ENCODE data around the gene RAET1L.
"Not testable (repeated sequence)": the region's sequence is repeated elsewhere in the genome, so short reads cannot be mapped to it uniquely, and the experiment has no call there.

The RAET1L gene

DNA sequence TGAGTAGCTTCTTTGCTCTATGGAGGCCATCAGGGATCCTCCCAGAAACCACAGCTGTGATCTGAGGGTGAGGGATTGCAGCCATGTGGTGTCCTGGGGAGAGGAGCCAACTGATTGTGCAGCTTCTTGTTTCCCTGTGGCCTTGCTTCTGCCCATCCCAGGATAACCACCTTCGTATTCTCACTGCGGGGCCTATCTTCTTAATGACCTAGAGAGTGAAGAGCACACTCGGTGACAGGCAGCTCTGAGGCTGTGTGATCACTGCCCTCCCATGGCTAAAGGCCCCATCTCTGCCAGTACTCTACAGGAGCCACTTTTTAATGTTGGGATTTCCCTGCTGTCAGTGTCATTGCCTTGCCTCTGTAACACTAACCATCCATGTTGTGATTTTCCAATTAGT, 5.3 kb upstream of the RAET1L start:
- Histone ChIP-seq H3K36me3 (ENCODE audit: control insufficient read depth in 2 of 2, insufficient read depth in 2 of 2, low read length in 2 of 2) (no peaks in the 10 kb centered on the region), H3K27ac (ENCODE audit: low read depth in 2 of 2, low read length in 2 of 2) (no peak overlapping the region), H3K9me3 (ENCODE audit: control insufficient read depth in 2 of 2, low read length in 2 of 2) (no peaks in the 10 kb centered on the region), H3K27me3 (ENCODE audit: control insufficient read depth in 2 of 2, insufficient read depth in 2 of 2, low read length in 2 of 2) (peaks cover 32 to 33% of the 10 kb centered on the region in 2 donors), H3K4me3 (ENCODE audit: low read length in 2 of 2) (no peak overlapping the region), H3K4me1 (ENCODE audit: control insufficient read depth in 2 of 2, insufficient read depth in 2 of 2, low read length in 2 of 2) (peaks cover 5 to 9% of the 10 kb centered on the region in 2 donors), H3K9ac (ENCODE audit: low read depth in 1 of 2, low read length in 2 of 2) (no peak overlapping the region)

DNA sequence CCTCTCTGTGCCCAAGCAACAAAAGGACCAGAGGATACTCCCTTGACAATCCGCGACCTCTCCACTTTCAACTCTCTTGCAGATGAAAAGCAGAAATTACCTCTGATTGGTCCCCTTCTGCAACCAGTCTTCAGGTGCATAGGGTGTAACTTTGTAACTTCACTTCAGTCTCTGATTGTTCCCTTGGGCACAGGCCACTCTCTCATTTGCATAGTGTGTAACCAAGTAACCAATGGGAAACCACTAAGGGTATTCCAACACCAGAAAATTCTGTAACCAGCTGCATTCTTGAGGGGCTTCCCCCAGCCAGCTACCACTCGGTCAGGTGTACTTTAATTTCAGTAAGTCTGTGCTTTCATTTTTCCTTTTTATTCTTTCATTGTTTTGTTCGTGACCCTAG, 4.4 kb upstream of the RAET1L start:
- H3K9me3 ChIP-seq (ENCODE audit: control insufficient read depth in 2 of 2, low read length in 2 of 2), result no peaks in the 10 kb centered on the region
- H3K9ac ChIP-seq (ENCODE audit: low read depth in 1 of 2, low read length in 2 of 2), result no peak overlapping the region
- no peak overlapping the region for H3K4me3 ChIP-seq (ENCODE audit: low read length in 2 of 2)
- H3K27me3 ChIP-seq (ENCODE audit: control insufficient read depth in 2 of 2, insufficient read depth in 2 of 2, low read length in 2 of 2), result peaks cover 33 to 36% of the 10 kb centered on the region in 2 donors
- H3K27ac ChIP-seq (ENCODE audit: low read depth in 2 of 2, low read length in 2 of 2), result no peak overlapping the region
- H3K36me3 ChIP-seq (ENCODE audit: control insufficient read depth in 2 of 2, insufficient read depth in 2 of 2, low read length in 2 of 2), result no peaks in the 10 kb centered on the region
- H3K4me1 ChIP-seq (ENCODE audit: control insufficient read depth in 2 of 2, insufficient read depth in 2 of 2, low read length in 2 of 2), result peaks cover 10 to 15% of the 10 kb centered on the region in 2 donors

DNA sequence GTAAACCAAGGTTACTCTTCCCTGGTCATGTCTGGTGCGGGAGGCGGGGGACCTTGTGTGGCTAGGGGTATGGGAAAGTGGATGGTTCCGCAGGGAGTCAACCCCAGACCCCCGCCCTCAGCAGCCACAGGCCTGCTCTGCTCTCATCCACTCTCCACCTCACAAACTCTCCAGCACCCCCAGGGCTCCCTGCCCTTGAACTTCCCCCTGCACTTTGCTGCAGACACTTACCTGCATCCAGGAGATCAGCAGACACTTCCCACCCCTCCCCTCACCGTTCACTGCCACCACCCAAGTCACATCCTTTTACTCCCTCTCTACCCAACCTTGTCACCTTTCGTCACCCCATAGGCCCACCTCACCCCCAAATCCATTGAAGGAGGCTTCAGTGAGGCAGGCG, 3.9 kb upstream of the RAET1L start:
- no peak overlapping the region for H3K27ac ChIP-seq (ENCODE audit: low read depth in 2 of 2, low read length in 2 of 2)
- no peaks in the 10 kb centered on the region for H3K9me3 ChIP-seq (ENCODE audit: control insufficient read depth in 2 of 2, low read length in 2 of 2)
- peaks cover 10 to 15% of the 10 kb centered on the region in 2 donors for H3K4me1 ChIP-seq (ENCODE audit: control insufficient read depth in 2 of 2, insufficient read depth in 2 of 2, low read length in 2 of 2)
- H3K27me3 ChIP-seq (ENCODE audit: control insufficient read depth in 2 of 2, insufficient read depth in 2 of 2, low read length in 2 of 2), result peaks cover 35 to 39% of the 10 kb centered on the region in 2 donors
- no peak overlapping the region for H3K9ac ChIP-seq (ENCODE audit: low read depth in 1 of 2, low read length in 2 of 2)
- H3K4me3 ChIP-seq (ENCODE audit: low read length in 2 of 2), result no peak overlapping the region
- H3K36me3 ChIP-seq (ENCODE audit: control insufficient read depth in 2 of 2, insufficient read depth in 2 of 2, low read length in 2 of 2), result no peaks in the 10 kb centered on the region

DNA sequence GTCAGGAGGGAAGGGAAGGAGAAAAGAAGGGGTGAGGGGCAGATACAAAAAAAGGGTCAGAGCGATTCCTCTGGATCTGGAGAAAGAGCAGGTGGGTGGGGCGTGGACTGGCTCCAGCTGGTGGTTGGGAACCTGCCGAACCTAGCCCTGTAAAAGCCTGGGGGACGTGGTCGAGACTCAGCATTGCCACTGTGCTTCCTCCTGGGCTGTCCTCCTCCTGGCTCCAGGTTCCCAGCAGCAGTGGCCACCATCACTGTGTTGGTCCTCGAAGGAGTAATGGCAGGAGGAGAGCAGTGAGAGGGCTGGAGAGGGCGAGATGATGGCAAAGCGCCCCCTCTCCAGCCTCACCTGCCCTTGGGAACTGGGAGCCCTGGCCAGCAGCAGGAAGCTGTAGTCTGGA, 3.5 kb upstream of the RAET1L start:
- Histone ChIP-seq H3K36me3 (ENCODE audit: control insufficient read depth in 2 of 2, insufficient read depth in 2 of 2, low read length in 2 of 2) (no peaks in the 10 kb centered on the region), H3K4me3 (ENCODE audit: low read length in 2 of 2) (no peak overlapping the region), H3K27me3 (ENCODE audit: control insufficient read depth in 2 of 2, insufficient read depth in 2 of 2, low read length in 2 of 2) (peaks cover 35 to 41% of the 10 kb centered on the region in 2 donors), H3K9me3 (ENCODE audit: control insufficient read depth in 2 of 2, low read length in 2 of 2) (no peaks in the 10 kb centered on the region), H3K27ac (ENCODE audit: low read depth in 2 of 2, low read length in 2 of 2) (no peak overlapping the region), H3K9ac (ENCODE audit: low read depth in 1 of 2, low read length in 2 of 2) (no peak overlapping the region), H3K4me1 (ENCODE audit: control insufficient read depth in 2 of 2, insufficient read depth in 2 of 2, low read length in 2 of 2) (peaks cover 10 to 15% of the 10 kb centered on the region in 2 donors)

DNA sequence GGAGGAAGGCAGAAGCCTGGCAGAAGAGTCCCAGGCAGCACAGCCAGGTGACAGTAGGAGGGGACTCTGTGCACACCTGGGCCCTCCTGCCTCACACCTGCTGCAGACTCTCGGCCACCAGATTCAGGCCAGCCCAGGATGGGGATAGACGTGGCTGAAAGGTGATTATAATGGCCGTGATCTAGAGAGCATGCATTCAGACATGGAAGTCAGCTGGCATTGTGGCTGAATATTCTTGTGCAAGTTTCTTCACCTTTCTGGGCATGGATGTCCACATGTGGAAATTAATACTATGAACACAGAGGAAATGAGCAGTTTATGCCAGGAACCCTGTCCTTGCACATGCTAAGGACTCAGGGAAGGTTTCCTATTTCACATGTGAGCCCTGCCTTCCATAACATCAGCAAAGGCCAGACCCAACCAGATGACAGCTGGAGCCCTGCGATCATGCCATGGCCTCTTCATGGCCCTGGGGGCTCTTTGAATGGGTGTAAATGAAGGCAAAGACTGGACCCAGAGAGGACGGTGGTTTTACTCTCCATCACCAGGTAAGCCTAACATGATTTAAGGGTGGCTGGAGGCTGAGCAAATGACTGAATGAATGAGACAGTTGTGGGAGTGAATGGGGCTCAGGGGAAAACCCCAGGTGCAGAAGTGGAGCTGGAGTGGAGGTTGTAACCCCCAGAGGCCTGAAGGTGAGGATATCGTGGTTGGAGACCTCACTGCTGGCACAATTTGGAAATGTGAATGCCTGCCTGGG, 2.7 kb upstream of the RAET1L start:
- Histone ChIP-seq H3K27ac (ENCODE audit: low read depth in 2 of 2, low read length in 2 of 2) (no peak overlapping the region), H3K9me3 (ENCODE audit: control insufficient read depth in 2 of 2, low read length in 2 of 2) (no peaks in the 10 kb centered on the region), H3K36me3 (ENCODE audit: control insufficient read depth in 2 of 2, insufficient read depth in 2 of 2, low read length in 2 of 2) (no peaks in the 10 kb centered on the region), H3K9ac (ENCODE audit: low read depth in 1 of 2, low read length in 2 of 2) (no peak overlapping the region), H3K4me3 (ENCODE audit: low read length in 2 of 2) (no peak overlapping the region), H3K27me3 (ENCODE audit: control insufficient read depth in 2 of 2, insufficient read depth in 2 of 2, low read length in 2 of 2) (peaks cover 28 to 35% of the 10 kb centered on the region in 2 donors), H3K4me1 (ENCODE audit: control insufficient read depth in 2 of 2, insufficient read depth in 2 of 2, low read length in 2 of 2) (peaks cover 10 to 15% of the 10 kb centered on the region in 2 donors)

DNA sequence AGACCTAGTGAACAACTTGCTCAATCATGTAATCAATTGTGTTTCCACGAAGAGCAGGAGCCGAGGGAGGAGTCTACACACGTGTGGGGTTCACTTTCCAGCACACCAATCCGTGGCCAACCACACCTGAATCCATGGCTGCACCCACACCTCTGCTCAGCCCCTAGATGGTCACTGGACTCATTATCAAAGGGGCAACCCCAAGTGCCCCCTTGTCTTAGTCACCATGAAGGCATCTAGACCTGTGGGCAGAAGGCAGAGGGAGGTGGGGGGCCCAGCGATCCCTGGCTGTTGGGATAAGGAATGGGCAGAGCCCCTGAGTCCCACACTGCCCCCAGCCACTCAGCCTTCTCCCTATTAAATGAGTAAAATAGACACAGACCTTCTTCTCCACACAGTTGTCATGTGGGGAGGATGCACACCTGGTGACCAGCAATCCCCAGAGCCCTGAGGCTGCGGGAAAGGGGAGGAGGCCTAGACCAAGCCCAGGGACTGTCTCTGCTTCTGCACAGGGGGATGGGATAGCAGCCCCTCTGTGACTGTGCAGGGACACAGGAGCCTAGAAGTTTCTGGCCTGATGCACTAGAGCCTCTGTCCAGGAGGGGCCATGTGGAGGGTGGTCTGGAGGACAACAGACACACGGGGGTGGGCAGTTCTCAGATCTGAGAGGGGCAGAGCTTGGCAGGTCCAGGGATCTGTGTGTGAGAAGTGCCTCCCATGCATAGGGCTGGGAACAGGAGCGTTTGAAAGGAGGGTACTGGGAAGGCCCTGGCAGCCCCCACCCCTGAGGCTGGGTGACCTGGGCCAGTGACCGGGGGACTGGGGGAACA, 1.9 kb upstream of the RAET1L start:
- H3K27ac ChIP-seq (ENCODE audit: low read depth in 2 of 2, low read length in 2 of 2), result no peak overlapping the region
- H3K36me3 ChIP-seq (ENCODE audit: control insufficient read depth in 2 of 2, insufficient read depth in 2 of 2, low read length in 2 of 2), result no peaks in the 10 kb centered on the region
- H3K4me1 ChIP-seq (ENCODE audit: control insufficient read depth in 2 of 2, insufficient read depth in 2 of 2, low read length in 2 of 2), result peaks cover 10 to 15% of the 10 kb centered on the region in 2 donors
- no peak overlapping the region for H3K4me3 ChIP-seq (ENCODE audit: low read length in 2 of 2)
- H3K27me3 ChIP-seq (ENCODE audit: control insufficient read depth in 2 of 2, insufficient read depth in 2 of 2, low read length in 2 of 2), result peaks cover 24 to 33% of the 10 kb centered on the region in 2 donors
- H3K9ac ChIP-seq (ENCODE audit: low read depth in 1 of 2, low read length in 2 of 2), result no peak overlapping the region
- H3K9me3 ChIP-seq (ENCODE audit: control insufficient read depth in 2 of 2, low read length in 2 of 2), result no peaks in the 10 kb centered on the region

DNA sequence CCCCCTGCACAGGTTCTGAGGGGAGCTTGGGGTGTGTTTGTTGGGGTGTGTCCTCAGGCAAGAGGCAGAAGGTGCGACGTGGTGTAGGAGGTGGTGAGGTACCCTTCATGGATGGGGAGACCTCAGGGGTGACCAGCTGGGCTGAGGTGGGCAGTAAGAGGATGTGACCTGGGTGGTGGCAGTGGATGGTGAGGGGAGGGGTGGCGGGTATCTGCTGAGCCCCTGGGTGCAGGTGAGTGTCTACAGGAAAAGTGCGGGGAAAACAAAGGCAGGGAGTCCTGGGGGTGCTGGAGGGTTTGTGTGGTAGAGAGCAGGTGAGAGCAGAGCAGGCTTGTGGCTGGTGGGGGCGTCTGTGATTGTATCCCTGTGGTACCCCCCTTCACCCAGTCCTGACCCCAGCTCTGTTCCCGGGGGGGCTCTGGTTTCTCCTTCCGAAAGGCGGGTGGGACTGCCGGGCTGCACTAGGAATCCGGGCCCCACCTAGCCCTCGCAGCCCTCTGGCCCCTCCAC, 631 bp downstream of the RAET1L start:
- peaks cover 10 to 15% of the 10 kb centered on the region in 2 donors for H3K4me1 ChIP-seq (ENCODE audit: control insufficient read depth in 2 of 2, insufficient read depth in 2 of 2, low read length in 2 of 2)
- H3K36me3 ChIP-seq (ENCODE audit: control insufficient read depth in 2 of 2, insufficient read depth in 2 of 2, low read length in 2 of 2), result no peaks in the 10 kb centered on the region
- H3K9me3 ChIP-seq (ENCODE audit: control insufficient read depth in 2 of 2, low read length in 2 of 2), result no peaks in the 10 kb centered on the region
- H3K9ac ChIP-seq (ENCODE audit: low read depth in 1 of 2, low read length in 2 of 2), result no peak overlapping the region
- H3K4me3 ChIP-seq (ENCODE audit: low read length in 2 of 2), result no peak overlapping the region
- no peak overlapping the region for H3K27ac ChIP-seq (ENCODE audit: low read depth in 2 of 2, low read length in 2 of 2)
- peaks cover 24 to 33% of the 10 kb centered on the region in 2 donors for H3K27me3 ChIP-seq (ENCODE audit: control insufficient read depth in 2 of 2, insufficient read depth in 2 of 2, low read length in 2 of 2)

DNA sequence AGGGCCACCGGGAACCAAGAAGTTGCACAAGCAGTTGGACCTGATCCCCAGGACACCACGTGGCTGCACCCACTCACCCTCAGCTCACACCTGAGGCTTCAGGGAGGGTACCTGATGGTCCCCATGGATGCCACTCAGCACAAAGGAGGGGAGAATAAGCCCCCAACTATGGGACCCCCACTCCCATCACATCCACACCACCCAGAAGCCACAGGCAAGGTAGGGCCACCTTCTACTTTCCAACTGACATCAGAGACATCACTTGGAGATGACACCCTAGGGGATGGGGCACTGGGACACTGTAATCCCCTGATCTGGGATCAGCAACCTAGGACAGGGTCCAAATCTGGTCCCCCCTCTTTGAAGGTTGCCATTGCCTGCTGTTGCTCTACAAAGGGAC, 1.3 kb downstream of the RAET1L start:
- H3K9me3 ChIP-seq (ENCODE audit: control insufficient read depth in 2 of 2, low read length in 2 of 2); H3K4me3 ChIP-seq (ENCODE audit: low read length in 2 of 2); H3K27ac ChIP-seq (ENCODE audit: low read depth in 2 of 2, low read length in 2 of 2); H3K9ac ChIP-seq (ENCODE audit: low read depth in 1 of 2, low read length in 2 of 2); H3K36me3 ChIP-seq (ENCODE audit: control insufficient read depth in 2 of 2, insufficient read depth in 2 of 2, low read length in 2 of 2): not testable (repeated sequence)
- Histone ChIP-seq H3K4me1 (ENCODE audit: control insufficient read depth in 2 of 2, insufficient read depth in 2 of 2, low read length in 2 of 2) (peaks cover 10 to 15% of the 10 kb centered on the region in 2 donors), H3K27me3 (ENCODE audit: control insufficient read depth in 2 of 2, insufficient read depth in 2 of 2, low read length in 2 of 2) (peaks cover 26 to 37% of the 10 kb centered on the region in 2 donors)

DNA sequence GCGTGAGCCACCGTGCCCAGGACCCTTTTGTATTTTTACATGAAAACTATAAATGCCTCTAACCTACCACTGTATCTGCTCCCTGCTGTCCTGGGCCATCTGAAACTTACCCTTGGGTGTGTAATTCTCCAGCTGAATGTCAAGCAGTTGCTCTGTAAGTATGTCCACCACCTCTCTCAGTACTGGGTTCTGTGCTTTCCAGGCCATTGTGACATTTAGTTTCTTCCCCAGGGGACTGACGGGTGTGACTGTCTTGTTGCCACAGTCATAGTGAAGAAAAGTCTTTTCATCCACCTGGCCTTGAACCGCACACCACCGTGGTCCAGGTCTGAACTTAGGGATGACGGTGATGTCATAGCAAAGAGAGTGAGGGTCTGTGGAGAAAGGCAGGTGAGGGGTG, 3.5 kb downstream of the RAET1L start:
- peaks cover 25 to 35% of the 10 kb centered on the region in 2 donors for H3K27me3 ChIP-seq (ENCODE audit: control insufficient read depth in 2 of 2, insufficient read depth in 2 of 2, low read length in 2 of 2)
- not testable (repeated sequence) for H3K27ac ChIP-seq (ENCODE audit: low read depth in 2 of 2, low read length in 2 of 2)

More for the DNA sequence above, 3.5 kb downstream of the RAET1L start:
- not testable (repeated sequence) for H3K9ac ChIP-seq (ENCODE audit: low read depth in 1 of 2, low read length in 2 of 2); H3K9me3 ChIP-seq (ENCODE audit: control insufficient read depth in 2 of 2, low read length in 2 of 2); H3K36me3 ChIP-seq (ENCODE audit: control insufficient read depth in 2 of 2, insufficient read depth in 2 of 2, low read length in 2 of 2); H3K4me3 ChIP-seq (ENCODE audit: low read length in 2 of 2)
- peaks cover 10 to 15% of the 10 kb centered on the region in 2 donors for H3K4me1 ChIP-seq (ENCODE audit: control insufficient read depth in 2 of 2, insufficient read depth in 2 of 2, low read length in 2 of 2)

Measured in mucosa of rectum (tissue), 2 donors.